NB4 (cell line): ENCODE measurements around the gene CTXN3.

Experiments used
- CTCF ChIP-seq: IDR thresholded peaks from one replicate; pipeline ENCODE4 v1.5.1; 2012; ENCODE audit warnings: low read depth, low read length
- MYC ChIP-seq: IDR thresholded peaks from 2 replicates; pipeline ENCODE4 v1.6.1; 2011; ENCODE audit warnings: low read depth, low read length
- POLR2A ChIP-seq: IDR thresholded peaks from 2 replicates; pipeline ENCODE4 v1.6.1; 2011; ENCODE audit warnings: mild to moderate bottlenecking; ENCODE audit not compliant: insufficient read length; ENCODE audit errors: extremely low read depth

- TF ChIP-seq CTCF: no peak
- TF ChIP-seq POLR2A: no peak
- no peak for TF ChIP-seq MYC
Measured at GRCh38 chr5:127696683-127697082, 47.8 kb downstream of the CTXN3 start.
